HG03378 (cell line): Measurements from ENCODE around the gene BMP7.
"Not testable (repeated sequence)": the region's sequence is repeated elsewhere in the genome, so short reads cannot be mapped to it uniquely, and the experiment has no call there.

Experiments
- ATAC-seq: cut with Tn5 transposase; IDR thresholded peaks from one replicate; pipeline ENCODE4 v1.9.1; 2021; ENCODE audit warnings: mild to moderate bottlenecking, moderate library complexity; ENCODE audit not compliant: unreplicated experiment

BMP7 gene

GRCh38 chr20:57267158-57267821, 849 bp upstream of the BMP7 start:
- ATAC-seq, result no peak

GRCh38 chr20:57265997-57266290, 497 bp downstream of the BMP7 start:
- ATAC-seq, result no peak

DNA sequence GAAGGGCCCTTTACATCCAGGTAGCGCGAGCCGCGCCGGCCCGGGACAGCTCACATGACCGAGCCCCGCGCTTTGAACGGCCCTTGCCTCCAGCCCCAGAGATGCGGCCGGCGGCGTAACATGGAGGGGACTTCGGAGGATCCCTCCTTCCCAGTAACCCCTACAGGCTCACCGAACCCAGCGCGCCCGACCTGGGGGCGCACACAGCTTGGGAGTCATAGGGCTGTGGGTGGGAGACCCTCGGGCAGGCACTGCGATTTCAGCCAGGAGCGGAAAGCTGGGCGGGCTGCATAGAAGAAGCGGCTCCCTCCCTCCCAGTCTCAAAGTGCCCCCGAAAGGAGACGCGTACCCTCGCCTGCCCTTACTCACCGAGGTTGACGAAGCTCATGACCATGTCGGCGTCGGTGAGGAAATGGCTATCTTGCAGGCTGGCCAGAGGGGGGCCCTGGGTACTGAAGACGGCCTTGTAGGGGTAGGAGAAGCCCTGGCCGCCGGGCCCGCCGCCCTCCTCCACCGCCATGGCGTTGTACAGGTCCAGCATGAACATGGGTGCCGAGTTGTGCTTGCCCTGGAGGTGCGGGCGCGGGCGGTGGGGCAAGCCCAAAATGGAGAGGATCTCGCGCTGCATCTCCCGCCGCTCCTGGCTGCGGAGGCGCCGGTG, 975 bp downstream of the BMP7 start:
- no peak for ATAC-seq

- ATAC-seq, result not testable (repeated sequence)
Observed at GRCh38 chr20:57264908-57265335, 1.5 kb downstream of the BMP7 start.

DNA sequence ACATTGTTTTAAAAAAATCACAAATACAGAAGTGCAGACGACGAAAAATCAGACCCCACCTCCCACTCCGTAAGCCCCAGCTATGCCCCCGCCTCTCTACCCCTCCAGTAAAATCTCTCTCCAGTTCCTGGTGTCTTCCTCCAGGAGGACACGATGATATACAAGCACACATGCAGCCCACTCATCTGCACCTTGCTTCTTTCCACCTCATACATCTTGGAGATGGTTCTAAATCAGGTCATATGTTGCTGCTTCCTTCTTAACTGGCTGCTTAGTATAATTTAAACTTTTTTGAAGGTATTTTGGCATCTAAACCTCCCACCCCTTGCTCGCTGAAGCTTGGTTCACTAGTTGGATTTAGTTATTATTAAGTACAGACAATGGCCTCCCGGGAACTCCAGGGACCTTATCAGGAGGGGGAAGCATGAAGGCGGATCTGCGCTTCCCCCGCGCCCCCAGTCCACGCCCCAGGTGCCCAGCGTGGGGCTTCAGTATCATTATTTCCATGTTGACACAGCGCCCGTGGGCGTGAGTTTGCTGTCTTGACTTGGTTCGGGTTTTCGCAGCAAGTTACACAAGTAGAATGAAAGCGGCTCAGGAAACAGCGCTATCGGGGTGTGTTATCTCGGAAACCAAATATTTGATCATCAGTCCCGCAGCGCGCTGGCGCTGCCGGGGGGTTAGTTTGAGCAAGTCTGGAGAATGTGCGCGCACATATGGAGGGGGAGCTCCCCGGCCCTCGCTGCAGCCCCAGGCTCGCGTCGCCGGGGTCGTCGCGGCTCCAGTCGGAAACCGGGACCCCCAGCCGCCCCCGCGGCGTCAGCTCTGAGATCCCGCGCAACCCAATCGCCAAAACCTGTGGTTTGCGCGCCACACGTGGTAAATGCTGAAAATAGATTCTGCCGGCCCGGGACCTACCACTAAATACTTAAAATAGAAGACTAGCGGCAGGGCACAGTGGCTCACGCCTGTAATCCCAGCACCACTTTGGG, 2.3 kb downstream of the BMP7 start:
- no peak for ATAC-seq

- ATAC-seq, result no peak
Observed at GRCh38 chr20:57262784-57263609, 3.4 kb downstream of the BMP7 start.

- no peak for ATAC-seq
Observed at GRCh38 chr20:57262301-57262700, 4.1 kb downstream of the BMP7 start.

DNA sequence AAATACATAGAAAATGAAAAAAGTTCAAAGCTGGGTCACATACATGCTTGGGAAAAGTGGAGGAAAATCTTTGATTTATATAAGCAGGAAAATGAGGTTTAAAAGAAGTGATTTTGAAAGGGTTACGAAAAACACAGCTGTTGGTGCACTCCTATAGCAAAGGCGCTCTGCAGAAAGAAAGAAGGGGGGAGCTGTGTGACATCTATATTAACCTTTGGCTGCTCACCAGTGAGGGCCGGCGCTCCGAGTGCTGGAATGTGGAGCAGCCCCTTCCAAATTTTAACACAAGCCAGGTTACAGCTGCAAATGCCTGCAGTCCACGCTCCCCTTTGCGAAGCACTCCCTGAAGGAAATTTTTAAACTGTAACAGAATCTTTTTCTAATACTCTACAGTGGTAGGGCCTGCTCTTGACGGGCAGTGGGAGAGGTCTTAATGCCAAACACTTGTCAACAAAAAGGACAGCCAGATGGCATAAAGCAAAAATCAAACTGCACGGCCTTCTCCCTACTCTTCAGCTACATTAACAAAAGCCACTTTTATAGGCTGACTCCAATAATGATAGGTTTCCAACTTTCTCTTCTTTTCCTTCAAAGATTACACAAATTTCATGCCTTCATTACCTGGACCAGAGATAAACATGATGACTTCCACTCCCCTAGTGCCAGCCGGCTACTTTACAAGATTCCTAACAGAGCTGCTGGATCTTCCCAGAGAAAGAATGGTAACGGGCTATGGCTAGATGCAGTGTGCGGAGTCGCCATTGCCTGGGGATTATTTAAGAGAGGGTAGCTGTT, 4.8 kb downstream of the BMP7 start:
- no peak for ATAC-seq

GRCh38 chr20:57260934-57261333, 5.5 kb downstream of the BMP7 start:
- ATAC-seq, result no peak

DNA sequence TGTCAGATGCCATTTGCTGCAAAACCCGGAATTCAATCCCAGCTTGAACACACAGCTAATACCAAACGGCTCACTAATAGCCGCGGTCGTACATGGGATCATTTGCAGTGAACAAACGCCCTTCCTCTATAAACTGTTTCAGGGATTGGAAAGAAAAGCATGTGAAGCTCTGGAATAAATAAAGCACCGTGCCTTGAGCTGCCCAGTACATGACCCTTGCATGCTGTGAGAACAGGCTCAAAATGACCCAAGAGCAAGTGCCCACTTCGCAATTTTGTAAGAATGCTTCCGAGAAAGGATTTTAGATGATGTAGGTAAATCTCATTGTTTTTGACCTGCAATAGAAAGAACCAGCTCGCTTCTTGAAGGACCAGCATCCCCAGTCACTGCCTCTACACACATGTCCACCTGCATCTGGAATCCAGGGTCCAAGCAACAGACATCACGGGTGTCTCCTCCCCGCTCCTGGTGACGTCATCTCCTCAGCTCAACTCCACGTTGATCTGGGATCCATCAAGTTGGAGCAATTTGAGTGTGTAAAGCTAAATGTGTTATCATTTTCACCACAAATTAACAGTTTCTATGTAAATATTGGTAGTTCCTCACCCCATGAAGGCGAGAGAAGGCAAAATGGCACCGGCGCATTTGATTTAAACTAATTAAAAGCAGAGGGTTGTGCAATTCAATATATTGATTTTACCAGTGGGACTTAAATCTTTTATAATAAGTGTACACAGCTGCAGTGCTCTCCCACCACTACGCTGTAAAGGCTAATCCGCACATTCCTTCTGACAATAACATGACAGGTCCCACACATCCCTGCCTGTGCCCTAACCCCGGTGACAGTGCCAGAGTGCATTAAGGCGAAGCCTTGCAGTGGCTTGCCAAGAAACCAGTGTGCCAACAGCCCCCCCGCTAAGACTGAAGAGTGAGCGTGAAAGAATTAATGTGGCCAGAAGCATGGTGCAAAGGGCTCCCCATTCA, 6.2 kb downstream of the BMP7 start:
- no peak for ATAC-seq

- no peak for ATAC-seq
Observed at GRCh38 chr20:57259121-57259937, 7.1 kb downstream of the BMP7 start.

DNA sequence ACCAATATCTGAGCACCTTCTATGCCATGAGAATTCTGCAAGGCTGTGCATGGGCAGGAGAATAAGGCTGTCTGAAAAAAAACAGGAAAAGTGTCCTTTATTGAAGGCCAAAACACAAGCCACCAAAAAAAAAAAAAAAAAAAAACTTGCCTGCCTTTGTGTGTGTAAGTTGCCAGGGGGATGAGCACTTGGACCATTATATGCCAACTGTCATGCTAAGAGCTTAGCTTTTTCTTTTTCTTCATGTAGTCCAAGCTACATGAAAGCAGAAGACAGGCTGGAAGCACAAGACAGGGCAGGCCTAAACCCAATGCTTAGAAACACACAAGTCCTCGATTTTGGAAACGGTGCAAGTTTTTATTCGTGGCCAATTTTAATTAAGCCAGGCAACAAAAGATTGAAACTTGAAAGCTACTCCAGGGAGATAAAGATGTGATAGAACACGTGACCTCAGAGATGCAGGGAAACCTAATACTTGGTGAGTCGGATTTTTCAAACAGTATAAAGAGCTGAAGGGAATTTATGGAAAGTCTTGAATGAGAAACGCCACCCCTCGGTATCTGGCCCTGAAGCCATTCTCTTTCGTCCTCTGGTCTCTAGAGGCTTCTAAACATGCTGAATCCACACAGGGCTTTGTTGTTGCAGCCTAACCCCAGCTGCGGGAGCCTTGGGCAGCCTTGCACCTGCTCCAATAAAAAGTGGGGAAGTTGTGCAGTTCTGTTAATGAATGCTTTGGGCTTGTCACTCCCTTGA, 8.6 kb downstream of the BMP7 start:
- ATAC-seq, result no peak

DNA sequence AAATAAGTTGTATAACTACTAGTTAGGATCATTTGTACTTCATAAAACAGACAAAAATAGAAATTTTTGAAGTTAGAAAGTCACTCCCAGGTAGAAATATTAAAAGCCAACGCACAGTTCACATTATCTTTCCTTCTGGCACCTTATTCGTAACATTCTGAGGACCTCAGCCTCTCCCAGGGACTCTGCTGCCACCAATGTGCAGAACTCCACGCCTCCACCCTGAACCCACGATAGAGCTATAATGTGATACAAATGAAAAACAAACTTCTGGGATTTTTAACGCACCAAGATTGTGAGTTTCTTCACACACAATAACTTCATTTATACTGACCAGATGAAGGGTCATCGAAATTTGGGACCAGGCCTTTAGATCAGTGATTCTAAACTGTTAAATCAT, 9.5 kb downstream of the BMP7 start:
- ATAC-seq, result no peak

GRCh38 chr20:57256205-57256604, 10.2 kb downstream of the BMP7 start:
- no peak for ATAC-seq

GRCh38 chr20:57255183-57255582, 11.3 kb downstream of the BMP7 start:
- ATAC-seq, result no peak

DNA sequence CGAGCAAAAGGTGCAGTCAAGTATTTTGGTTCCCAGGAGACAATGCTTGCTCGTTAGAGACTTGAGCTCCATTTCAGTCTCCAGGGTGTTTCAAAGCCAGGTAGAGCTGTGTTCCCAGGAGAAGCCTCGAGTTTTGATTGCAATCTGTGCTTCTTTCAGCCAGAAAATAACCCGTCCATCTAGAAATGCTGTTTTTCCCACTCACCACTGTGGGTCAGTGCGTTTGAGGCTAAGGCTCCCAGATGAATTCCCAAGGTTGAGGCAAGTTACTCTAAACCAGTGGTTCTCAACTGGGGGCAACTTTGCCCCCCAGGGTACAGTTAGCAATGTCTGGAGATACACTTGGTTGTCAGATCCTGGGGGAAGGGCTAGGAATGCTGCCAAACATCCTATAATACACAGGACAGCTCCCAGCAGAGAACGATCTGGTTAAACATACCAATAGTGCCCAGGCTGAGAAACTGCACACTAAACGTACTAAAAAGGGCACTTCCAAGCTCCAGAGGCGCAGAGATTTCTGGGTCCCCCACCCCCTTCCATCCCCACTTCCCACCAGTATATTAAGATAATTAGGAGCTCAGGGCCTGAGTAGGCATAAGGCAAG, 13.8 kb downstream of the BMP7 start:
- no peak for ATAC-seq

DNA sequence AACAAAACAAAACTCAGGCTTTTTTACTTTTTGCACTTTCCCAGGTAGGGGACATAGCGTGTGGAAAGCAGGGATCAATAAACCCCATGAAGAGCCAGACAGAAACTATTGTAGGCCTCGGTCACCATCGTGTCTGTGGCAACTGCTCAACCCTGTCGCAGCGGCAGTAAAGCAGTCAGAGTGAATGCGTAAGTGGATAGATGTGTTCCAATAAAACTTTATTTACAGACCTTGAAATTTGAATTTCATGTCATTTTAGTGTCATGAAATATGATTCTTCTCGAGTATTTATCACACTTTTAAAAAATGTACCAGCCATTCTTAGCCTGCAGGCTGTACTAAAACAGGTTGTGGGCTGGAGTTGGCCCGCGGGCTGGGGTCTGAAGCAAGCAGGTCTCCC, 14.5 kb downstream of the BMP7 start:
- ATAC-seq, result no peak
